ENCODE data around the gene TMEM156. TPM values are rescaled to one million over a fixed set of nuclear protein-coding genes. Genes with fewer than 3 reads are reported as not detected.
"Not testable (repeated sequence)": the region's sequence is repeated elsewhere in the genome, so short reads cannot be mapped to it uniquely, and the experiment has no call there.

Gene TMEM156
- total RNA-seq, 3 donors from 2014 or later: 0.32 to 7.5 (median 1.0) TPM

- H3K4me3 ChIP-seq: no peak overlapping the region
- intact Hi-C loops (cut with DNase I; ENCODE audit: low total_unique reads): no loop called here
- no peaks in the 10 kb centered on the region for H3K36me3 ChIP-seq
- no peaks in the 10 kb centered on the region for H3K4me1 ChIP-seq
- DNase-seq (ENCODE audit: low spot score in 2 of 2): no peak
- H3K27me3 ChIP-seq: no peaks in the 10 kb centered on the region
- no peak for TF ChIP-seq POLR2A (IDR thresholded peaks at IDR 0.05)
- no peak for TF ChIP-seq POLR2AphosphoS5 (IDR thresholded peaks at IDR 0.05)
- no peak for TF ChIP-seq CTCF (IDR thresholded peaks at IDR 0.05)
- no peaks in the 10 kb centered on the region for H3K9me3 ChIP-seq
- H3K27ac ChIP-seq: no peak overlapping the region
Observed at GRCh38 chr4:38943343-38943742, 88.9 kb downstream of the TMEM156 start.

- H3K9me3 ChIP-seq; H3K4me1 ChIP-seq; intact Hi-C loops (cut with DNase I; ENCODE audit: low total_unique reads); H3K4me3 ChIP-seq; DNase-seq (ENCODE audit: low spot score in 2 of 2); H3K27ac ChIP-seq; H3K27me3 ChIP-seq; H3K36me3 ChIP-seq: not testable (repeated sequence)
Observed at GRCh38 chr4:38941906-38942305, 90.3 kb downstream of the TMEM156 start.

GRCh38 chr4:38940476-38940875 is 91.7 kb downstream of the TMEM156 start:
- Histone ChIP-seq H3K9me3 (no peaks in the 10 kb centered on the region), H3K4me1 (no peaks in the 10 kb centered on the region), H3K4me3 (no peak overlapping the region), H3K27me3 (no peaks in the 10 kb centered on the region), H3K27ac (no peak overlapping the region), H3K36me3 (no peaks in the 10 kb centered on the region)
- DNase-seq (ENCODE audit: low spot score in 2 of 2): no peak
- TF ChIP-seq POLR2A (IDR thresholded peaks at IDR 0.05) (no peak), CTCF (IDR thresholded peaks at IDR 0.05) (no peak), POLR2AphosphoS5 (IDR thresholded peaks at IDR 0.05) (no peak)
- intact Hi-C loops (cut with DNase I; ENCODE audit: low total_unique reads): no loop called here

- intact Hi-C loops (cut with DNase I; ENCODE audit: low total_unique reads): no loop called here
- Histone ChIP-seq H3K4me3 (no peak overlapping the region), H3K36me3 (no peaks in the 10 kb centered on the region), H3K9me3 (no peaks in the 10 kb centered on the region), H3K4me1 (no peaks in the 10 kb centered on the region), H3K27ac (no peak overlapping the region), H3K27me3 (no peaks in the 10 kb centered on the region)
- DNase-seq (ENCODE audit: low spot score in 2 of 2): no peak
- TF ChIP-seq POLR2A (IDR thresholded peaks at IDR 0.05): no peak
- TF ChIP-seq POLR2AphosphoS5 (IDR thresholded peaks at IDR 0.05): no peak
- TF ChIP-seq CTCF (IDR thresholded peaks at IDR 0.05): no peak
Observed at GRCh38 chr4:38939165-38939564, 93.0 kb downstream of the TMEM156 start.

GRCh38 chr4:38935391-38936073 is 96.7 kb downstream of the TMEM156 start:
- Histone ChIP-seq H3K4me3 (no peak overlapping the region), H3K36me3 (peaks cover 3% of the 10 kb centered on the region), H3K4me1 (no peaks in the 10 kb centered on the region), H3K9me3 (no peaks in the 10 kb centered on the region), H3K27me3 (no peaks in the 10 kb centered on the region), H3K27ac (no peak overlapping the region)
- no peak for DNase-seq (ENCODE audit: low spot score in 2 of 2)
- TF ChIP-seq POLR2A (IDR thresholded peaks at IDR 0.05) (no peak), POLR2AphosphoS5 (IDR thresholded peaks at IDR 0.05) (no peak), CTCF (IDR thresholded peaks at IDR 0.05) (no peak)
- intact Hi-C loops (cut with DNase I; ENCODE audit: low total_unique reads): no loop called here

All from breast epithelium (tissue), 4 donors.